ENCODE data around the gene SNAPC1.

The SNAPC1 gene

GRCh38 chr14:61802010-61802568 is 39.9 kb downstream of the SNAPC1 start:
- H3K36me3 ChIP-seq (ENCODE audit: insufficient read depth, low read length) = peaks cover 4% of the 10 kb centered on the region; the same call in 1 of the 2 replicates
- H3K27me3 ChIP-seq (ENCODE audit: insufficient read depth, low read length) = no peaks in the 10 kb centered on the region
- TF ChIP-seq, protein P1, sequence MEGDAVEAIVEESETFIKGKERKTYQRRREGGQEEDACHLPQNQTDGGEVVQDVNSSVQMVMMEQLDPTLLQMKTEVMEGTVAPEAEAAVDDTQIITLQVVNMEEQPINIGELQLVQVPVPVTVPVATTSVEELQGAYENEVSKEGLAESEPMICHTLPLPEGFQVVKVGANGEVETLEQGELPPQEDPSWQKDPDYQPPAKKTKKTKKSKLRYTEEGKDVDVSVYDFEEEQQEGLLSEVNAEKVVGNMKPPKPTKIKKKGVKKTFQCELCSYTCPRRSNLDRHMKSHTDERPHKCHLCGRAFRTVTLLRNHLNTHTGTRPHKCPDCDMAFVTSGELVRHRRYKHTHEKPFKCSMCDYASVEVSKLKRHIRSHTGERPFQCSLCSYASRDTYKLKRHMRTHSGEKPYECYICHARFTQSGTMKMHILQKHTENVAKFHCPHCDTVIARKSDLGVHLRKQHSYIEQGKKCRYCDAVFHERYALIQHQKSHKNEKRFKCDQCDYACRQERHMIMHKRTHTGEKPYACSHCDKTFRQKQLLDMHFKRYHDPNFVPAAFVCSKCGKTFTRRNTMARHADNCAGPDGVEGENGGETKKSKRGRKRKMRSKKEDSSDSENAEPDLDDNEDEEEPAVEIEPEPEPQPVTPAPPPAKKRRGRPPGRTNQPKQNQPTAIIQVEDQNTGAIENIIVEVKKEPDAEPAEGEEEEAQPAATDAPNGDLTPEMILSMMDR (IDR thresholded peaks at IDR 0.05; ENCODE audit: low read length) = no peak
- TF ChIP-seq EZH2 (IDR thresholded peaks at IDR 0.05; ENCODE audit: borderline replicate concordance, low read length) = no peak
- H3K9me2 ChIP-seq (ENCODE audit: low read depth, low read length) = no peaks in the 10 kb centered on the region
- H4K20me1 ChIP-seq (ENCODE audit: insufficient read depth, low read length) = no peaks in the 10 kb centered on the region
- H3K27ac ChIP-seq (ENCODE audit: low read depth, low read length, poor library complexity, severe bottlenecking) = no peak overlapping the region
- no peaks in the 10 kb centered on the region for H3K79me2 ChIP-seq (ENCODE audit: insufficient read depth, low read length)
- H2AFZ ChIP-seq (ENCODE audit: low read length) = no peak overlapping the region
- H3K9me3 ChIP-seq (ENCODE audit: low read length) = no peaks in the 10 kb centered on the region
- no peak overlapping the region for H3K4me2 ChIP-seq (ENCODE audit: low read length)
- H3K9ac ChIP-seq (ENCODE audit: low read length) = no peak overlapping the region
- no peak overlapping the region for H3K4me3 ChIP-seq (ENCODE audit: low read depth, low read length, poor library complexity, severe bottlenecking)
- no peaks in the 10 kb centered on the region for H3K4me1 ChIP-seq (ENCODE audit: insufficient read depth, low read length, severe bottlenecking)
- no peaks in the 10 kb centered on the region for H3F3A ChIP-seq (ENCODE audit: insufficient read depth, low read length)

DNA sequence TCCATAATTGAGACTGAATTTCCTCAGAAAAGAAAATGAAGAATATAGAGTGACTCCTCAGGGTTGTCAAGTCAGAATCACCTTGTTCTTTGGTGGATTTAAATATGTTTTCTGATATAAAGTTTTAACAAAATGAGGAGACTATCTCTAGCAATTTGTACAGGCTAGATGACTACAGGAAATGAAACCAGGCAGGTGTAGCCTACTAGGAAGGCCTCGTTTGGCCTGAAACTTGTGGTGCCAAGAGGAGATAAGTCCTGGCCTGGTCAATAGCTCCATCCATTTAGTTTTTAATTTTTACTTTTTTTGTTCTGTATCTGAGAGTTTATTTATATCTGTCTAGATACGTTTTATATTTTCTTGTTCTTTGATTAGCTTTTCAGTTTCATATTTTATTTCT is 41.5 kb downstream of the SNAPC1 start:
- Histone ChIP-seq H3K36me3 (ENCODE audit: insufficient read depth, low read length) (no peaks in the 10 kb centered on the region), H2AFZ (ENCODE audit: low read length) (no peak overlapping the region), H3K4me2 (ENCODE audit: low read length) (no peak overlapping the region), H3K27ac (ENCODE audit: low read depth, low read length, poor library complexity, severe bottlenecking) (no peak overlapping the region), H3K79me2 (ENCODE audit: insufficient read depth, low read length) (no peaks in the 10 kb centered on the region), H3K9me3 (ENCODE audit: low read length) (no peaks in the 10 kb centered on the region), H3K4me1 (ENCODE audit: insufficient read depth, low read length, severe bottlenecking) (no peaks in the 10 kb centered on the region), H3K27me3 (ENCODE audit: insufficient read depth, low read length) (0 out of 2 replicates have a peak, but pooled peaks cover 4% of the 10 kb centered on the region), H4K20me1 (ENCODE audit: insufficient read depth, low read length) (no peaks in the 10 kb centered on the region), H3F3A (ENCODE audit: insufficient read depth, low read length) (no peaks in the 10 kb centered on the region), H3K4me3 (ENCODE audit: low read depth, low read length, poor library complexity, severe bottlenecking) (no peak overlapping the region), H3K9ac (ENCODE audit: low read length) (no peak overlapping the region), H3K9me2 (ENCODE audit: low read depth, low read length) (no peaks in the 10 kb centered on the region)
- no peak for TF ChIP-seq EZH2 (IDR thresholded peaks at IDR 0.05; ENCODE audit: borderline replicate concordance, low read length)
- TF ChIP-seq, protein P1 (IDR thresholded peaks at IDR 0.05; ENCODE audit: low read length) = no peak

DNA sequence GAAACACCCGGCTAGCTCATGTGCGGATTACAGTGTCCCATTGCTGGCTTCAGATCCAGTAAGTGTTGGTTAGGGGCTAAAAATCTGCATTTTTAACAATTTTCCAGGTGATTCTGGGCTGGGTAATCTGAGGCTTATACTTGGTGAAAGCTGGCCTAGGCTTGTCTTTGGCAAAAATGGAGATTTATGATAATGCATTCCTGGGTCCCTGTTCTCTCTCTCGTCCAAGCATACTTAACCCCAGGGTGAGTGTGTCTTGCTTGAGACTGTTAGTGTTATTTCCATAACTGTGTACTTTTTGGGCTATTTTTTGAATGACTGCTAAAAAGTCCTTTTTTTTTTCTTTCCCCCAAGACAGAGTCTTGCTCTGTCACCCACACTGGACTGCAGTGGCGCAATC is 43.2 kb downstream of the SNAPC1 start:
- Histone ChIP-seq H3K9me2 (ENCODE audit: low read depth, low read length) (no peaks in the 10 kb centered on the region), H3K4me2 (ENCODE audit: low read length) (no peak overlapping the region), H3K79me2 (ENCODE audit: insufficient read depth, low read length) (no peaks in the 10 kb centered on the region), H3F3A (ENCODE audit: insufficient read depth, low read length) (no peaks in the 10 kb centered on the region), H3K27me3 (ENCODE audit: insufficient read depth, low read length) (0 out of 2 replicates have a peak, but pooled peaks cover 4% of the 10 kb centered on the region), H3K4me1 (ENCODE audit: insufficient read depth, low read length, severe bottlenecking) (no peaks in the 10 kb centered on the region), H3K9ac (ENCODE audit: low read length) (no peak overlapping the region), H3K36me3 (ENCODE audit: insufficient read depth, low read length) (no peaks in the 10 kb centered on the region), H3K4me3 (ENCODE audit: low read depth, low read length, poor library complexity, severe bottlenecking) (no peak overlapping the region), H2AFZ (ENCODE audit: low read length) (no peak overlapping the region), H4K20me1 (ENCODE audit: insufficient read depth, low read length) (no peaks in the 10 kb centered on the region), H3K9me3 (ENCODE audit: low read length) (no peaks in the 10 kb centered on the region), H3K27ac (ENCODE audit: low read depth, low read length, poor library complexity, severe bottlenecking) (no peak overlapping the region)
- TF ChIP-seq, protein P1 (IDR thresholded peaks at IDR 0.05; ENCODE audit: low read length) = no peak
- no peak for TF ChIP-seq EZH2 (IDR thresholded peaks at IDR 0.05; ENCODE audit: borderline replicate concordance, low read length)

Measured in OCI-LY1 (cell line).